ENCODE measurements around the gene ZNHIT1.

ZNHIT1 gene

GRCh38 chr7:101223528-101223927 is 5.6 kb downstream of the ZNHIT1 start:
- DNase-seq (ENCODE audit: low spot score) = no peak
- ChIA-PET CTCF (interaction anchor here (1.6 kb wide), 1 partner anchor 31 kb away, joined by 4 read pairs; no protein-coding TSS in a partner anchor), POLR2A (ENCODE audit: low non-redundant PET) (no interaction called here)
- no peak for TF ChIP-seq CTCF (conservative IDR thresholded peaks at IDR 0.05; ENCODE audit: low read depth)
- no peak overlapping the region for H3K27ac ChIP-seq

GRCh38 chr7:101225650-101226049 is 7.7 kb downstream of the ZNHIT1 start:
- no peak for TF ChIP-seq CTCF (conservative IDR thresholded peaks at IDR 0.05; ENCODE audit: low read depth)
- no peak overlapping the region for H3K27ac ChIP-seq
- POLR2A ChIA-PET (ENCODE audit: low non-redundant PET) = interaction anchor here (0.6 kb wide), 1 partner anchor 76 kb away, joined by 6 read pairs; no protein-coding TSS in a partner anchor
- no peak for DNase-seq (ENCODE audit: low spot score)
- CTCF ChIA-PET = interaction anchor here (0.6 to 0.7 kb wide), 2 partner anchors 57 to 69 kb away, joined by 3 to 5 read pairs; no protein-coding TSS in a partner anchor

GRCh38 chr7:101226721-101227120 is 8.8 kb downstream of the ZNHIT1 start:
- ChIA-PET POLR2A (ENCODE audit: low non-redundant PET) (no interaction called here), CTCF (interaction anchor here (0.6 kb wide), 2 partner anchors 551 to 762 kb away, joined by 3 to 6 read pairs; no protein-coding TSS in a partner anchor)
- H3K27ac ChIP-seq = no peak overlapping the region
- no peak for DNase-seq (ENCODE audit: low spot score)
- no peak for TF ChIP-seq CTCF (conservative IDR thresholded peaks at IDR 0.05; ENCODE audit: low read depth)

GRCh38 chr7:101231644-101232043 is 13.7 kb downstream of the ZNHIT1 start:
- DNase-seq (ENCODE audit: low spot score) = no peak
- ChIA-PET POLR2A (ENCODE audit: low non-redundant PET) (no interaction called here), CTCF (interaction anchor here (1.7 kb wide), 1 partner anchor 12 kb away, joined by 5 read pairs; no protein-coding TSS in a partner anchor)
- TF ChIP-seq CTCF (conservative IDR thresholded peaks at IDR 0.05; ENCODE audit: low read depth) = no peak
- peak overlapping the region; percentile 52 for H3K27ac ChIP-seq

GRCh38 chr7:101232141-101232850 is 14.3 kb downstream of the ZNHIT1 start:
- DNase-seq (ENCODE audit: low spot score) = peak; percentile 69
- no peak for TF ChIP-seq CTCF (conservative IDR thresholded peaks at IDR 0.05; ENCODE audit: low read depth)
- H3K27ac ChIP-seq = peak overlapping the region; percentile 52
- ChIA-PET POLR2A (ENCODE audit: low non-redundant PET) (interaction anchor here (0.5 to 1.0 kb wide), 4 partner anchors 14 to 593 kb away, joined by 3 read pairs; partner anchors contain the start of genes UFSP1 and ZNHIT1), CTCF (interaction anchor here (1.7 kb wide), 1 partner anchor 11 kb away, joined by 5 read pairs; no protein-coding TSS in a partner anchor)

- no peak for DNase-seq (ENCODE audit: low spot score)
- TF ChIP-seq CTCF (conservative IDR thresholded peaks at IDR 0.05; ENCODE audit: low read depth) = no peak
- H3K27ac ChIP-seq = peak overlapping the region; percentile 24; the same call in 1 of the 2 replicates
- POLR2A ChIA-PET (ENCODE audit: low non-redundant PET) = no interaction called here
- CTCF ChIA-PET = interaction anchor here (2.5 kb wide), 1 partner anchor 10 kb away, joined by 12 read pairs; the partner anchor contains the start of gene FIS1
Measured at GRCh38 chr7:101233907-101234547, 16.1 kb downstream of the ZNHIT1 start.

Data from RWPE1 (cell line).